Heart left ventricle (tissue), 16 donors: ENCODE results near the gene VPS37C. TPM values are rescaled to one million over a fixed set of nuclear protein-coding genes. Genes with fewer than 3 reads are reported as not detected.

ENCODE experiments used
- ATAC-seq, 4 donors: fragments of 200-7000 bp; cut with Tn5 transposase; one replicate each; pipeline ENCODE4 v1.9.1; 2020 to 2022; ENCODE audit warnings: moderate library complexity in 4 of 4, mild to moderate bottlenecking in 3 of 4, moderate number of reproducible peaks in 1 of 4
- DNase-seq, 5 donors: peaks; one replicate each; pipeline ENCODE4 v3.0.0-alpha.2; 2020
- H3K27ac ChIP-seq, 12 donors: fragments of 200-600 bp; sonication (generic) in 4 of 12; one replicate each; pipeline versions ENCODE4 v1.5.0 to v1.8.0; 2016 to 2022; ENCODE audit warnings: mild to moderate bottlenecking in 2 of 12
- H3K27me3 ChIP-seq, 9 donors: fragments of 200-600 bp; sonication (generic) in 2 of 9; one replicate each; pipeline versions ENCODE4 v1.5.1 to v1.8.0; 2016 to 2022; ENCODE audit warnings: mild to moderate bottlenecking in 3 of 9
- H3K36me3 ChIP-seq, 9 donors: fragments of 200-600 bp; sonication (generic) in 2 of 9; one replicate each; pipeline versions ENCODE4 v1.5.0 to v1.8.0; 2018 to 2022; ENCODE audit warnings: mild to moderate bottlenecking in 2 of 9
- H3K4me1 ChIP-seq, 12 donors: fragments of 200-600 bp; sonication (generic) in 4 of 12; one replicate each; pipeline versions ENCODE4 v1.5.0 to v1.8.0; 2016 to 2022; ENCODE audit warnings: mild to moderate bottlenecking in 3 of 12
- H3K4me3 ChIP-seq, 12 donors: fragments of 200-600 bp; sonication (generic) in 4 of 12; one replicate each; pipeline versions ENCODE4 v1.5.0 to v1.8.0; 2017 to 2022; ENCODE audit warnings: mild to moderate bottlenecking in 9 of 12, moderate library complexity in 4 of 12
- H3K9me3 ChIP-seq, 12 donors: fragments of 200-600 bp; sonication (generic) in 4 of 12; one replicate each; pipeline versions ENCODE4 v1.5.0 to v1.8.0; 2016 to 2022; ENCODE audit warnings: mild to moderate bottlenecking in 1 of 12
- POLR2A ChIP-seq, 2 donors: fragments of 450-650 bp; IDR thresholded peaks; one replicate each; pipeline ENCODE4 v1.6.1; 2017; ENCODE audit warnings: antibody characterized with exemption in 2 of 2, mild to moderate bottlenecking in 2 of 2, moderate library complexity in 2 of 2
- WGBS, 4 donors: extraction: QIAGEN DNeasy Blood & Tissue Kit in 2 of 4; methylation state at CpG; one replicate each; pipeline versions ENCODE4 v1.1.5 to v1.1.7; 2013 to 2018; 5-methylcytosine and 5-hydroxymethylcytosine counted together
- intact Hi-C, 10 donors: fragments of 100-400 bp; cut with DNase I; formaldehyde crosslinking; loops; one replicate each; pipeline versions ENCODE4 v1.11.1 to v1.14.2; 2022
- polyA plus RNA-seq, 2 donors: library from polyadenylated mRNA; stranded (reverse); fragments of 200-250 nt; gene quantifications; one replicate each; pipeline ENCODE4 v1.2.3, GENCODE V29; 2013
- total RNA-seq, 9 donors: library from RNA; depleted of rRNA in 2 of 9; stranded (reverse); fragments of >200 nt in 2 of 9; fragmentation: NEBNext Ultra II Directional in 3 of 9; extraction: Animal tissue kit (Norgen Biotek cat#: 25700) in 3 of 9; gene quantifications; one replicate each; pipeline versions ENCODE4 v1.1.0 to v1.2.4, GENCODE V29; 2016 to 2023
- TF ChIP-seq, protein P1 (sequence below), 12 donors: fragments of 200-600 bp; sonication (generic) in 4 of 12; IDR thresholded peaks; one replicate each; pipeline versions ENCODE4 v1.5.0 to v1.8.0; 2018 to 2022; ENCODE audit warnings: antibody characterized with exemption in 12 of 12, mild to moderate bottlenecking in 5 of 12
- donor health status: ischemic (EF 13 %, LVEDD 7.1; RV severe dilation, severe dysfunction).
- donor health status: healthy with polysubstance abuse.
- donor health status: DM: no; HTN: yes; CAD: no.
- donor health status: DM: no; HTN: no; CAD: no.
- donor health status: ischemic (EF 25% LVEDD 6.9; RV normal size, moderate dysfunction).
- donor health status: ischemic (EF 25% LVEDD 5.7; RV mildly dilated, moderate dysfunction).
- donor health status: healthy.
- donor health status: DM: yes; HTN: yes; CAD: no.
- donor health status: ischemic (EF 35%, LVEDD 5.7; RV mildly dilated, moderate dysfunction).
- donor health status: nonischemic (EF 11% LVEDD 7.7; RV severe dilation, severe dysfunction).
- donor health status: DM: yes; HTN: yes; CAD: no.
- donor health status: PGD.
- donor health status: ischemic (EF 29% LVEDD 5.4; RV normal size, mild dysfunction).
- donor health status: nonischemic (EF 23%, LVEDD 6.1; RV moderate dilation, normal function).

The VPS37C gene
- total and polyA plus RNA-seq, 11 donors: 11.0 to 29.0 (median 17.1) TPM

DNA sequence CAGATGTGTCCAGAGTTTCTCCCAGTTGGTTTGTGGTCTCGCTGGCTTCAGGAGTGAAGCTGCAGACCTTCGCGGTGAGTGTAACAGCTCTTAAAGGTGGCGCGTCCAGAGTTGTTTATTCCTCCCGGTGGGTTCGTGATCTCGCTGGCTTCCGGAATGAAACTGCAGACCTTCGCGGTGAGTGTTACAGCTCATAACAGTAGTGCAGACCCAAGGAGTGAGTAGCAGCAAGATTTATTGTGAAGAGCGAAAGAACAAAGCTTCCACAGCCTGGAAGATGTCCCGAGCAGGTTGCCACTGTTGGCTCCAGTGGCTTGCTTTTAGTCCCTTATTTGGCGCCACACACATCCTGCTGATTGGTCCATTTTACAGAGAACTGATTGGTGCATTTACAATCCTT, 40.2 kb upstream of the VPS37C start:
- Histone ChIP-seq H3K27me3 (peaks cover 0 to 15% (median 0%) of the 10 kb centered on the region in 9 donors), H3K27ac (no peak overlapping the region), H3K4me1 (peaks cover 0 to 11% (median 0%) of the 10 kb centered on the region in 12 donors), H3K4me3 (no peak overlapping the region), H3K9me3 (peaks cover 0 to 9% (median 0%) of the 10 kb centered on the region in 12 donors), H3K36me3 (no peaks in the 10 kb centered on the region)
- DNase-seq: no peak
- WGBS, 4 donors: 90 to 96% (median 93%) methylated on average over 14 of the region's 14 CpGs
- ATAC-seq: no peak
- intact Hi-C loops: no loop called here
- no peak for TF ChIP-seq POLR2A (IDR thresholded peaks at IDR 0.05)

DNA sequence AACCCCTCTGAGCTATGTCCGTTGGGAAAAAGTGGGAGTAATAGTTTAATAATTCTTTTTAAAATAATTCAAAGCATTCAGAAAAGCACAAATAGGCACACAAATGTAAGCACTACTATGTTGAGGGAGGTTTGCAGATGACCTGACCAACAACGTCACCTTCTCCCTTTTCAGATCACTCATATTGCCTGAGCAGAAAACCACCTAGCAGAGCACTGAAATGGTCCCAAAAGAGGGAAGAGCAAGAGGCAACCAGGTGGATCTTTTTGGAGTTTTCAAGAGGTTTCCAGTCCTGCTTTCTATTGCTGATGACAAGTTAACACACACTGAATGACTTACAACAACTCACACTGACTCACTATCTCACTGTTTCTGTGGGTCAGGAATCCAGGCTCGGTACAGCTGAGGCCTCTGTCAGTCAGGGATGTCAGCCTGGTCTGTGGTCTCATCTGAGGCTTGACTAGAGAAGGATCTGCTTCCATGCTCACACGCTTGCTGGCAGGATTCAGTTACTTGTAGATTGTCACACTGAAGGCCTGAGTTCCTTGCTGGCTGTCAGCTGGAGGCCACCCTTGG, 37.8 kb upstream of the VPS37C start:
- TF ChIP-seq POLR2A (IDR thresholded peaks at IDR 0.05): no peak
- TF ChIP-seq, protein P1, sequence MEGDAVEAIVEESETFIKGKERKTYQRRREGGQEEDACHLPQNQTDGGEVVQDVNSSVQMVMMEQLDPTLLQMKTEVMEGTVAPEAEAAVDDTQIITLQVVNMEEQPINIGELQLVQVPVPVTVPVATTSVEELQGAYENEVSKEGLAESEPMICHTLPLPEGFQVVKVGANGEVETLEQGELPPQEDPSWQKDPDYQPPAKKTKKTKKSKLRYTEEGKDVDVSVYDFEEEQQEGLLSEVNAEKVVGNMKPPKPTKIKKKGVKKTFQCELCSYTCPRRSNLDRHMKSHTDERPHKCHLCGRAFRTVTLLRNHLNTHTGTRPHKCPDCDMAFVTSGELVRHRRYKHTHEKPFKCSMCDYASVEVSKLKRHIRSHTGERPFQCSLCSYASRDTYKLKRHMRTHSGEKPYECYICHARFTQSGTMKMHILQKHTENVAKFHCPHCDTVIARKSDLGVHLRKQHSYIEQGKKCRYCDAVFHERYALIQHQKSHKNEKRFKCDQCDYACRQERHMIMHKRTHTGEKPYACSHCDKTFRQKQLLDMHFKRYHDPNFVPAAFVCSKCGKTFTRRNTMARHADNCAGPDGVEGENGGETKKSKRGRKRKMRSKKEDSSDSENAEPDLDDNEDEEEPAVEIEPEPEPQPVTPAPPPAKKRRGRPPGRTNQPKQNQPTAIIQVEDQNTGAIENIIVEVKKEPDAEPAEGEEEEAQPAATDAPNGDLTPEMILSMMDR (IDR thresholded peaks at IDR 0.05): no peak
- peaks cover 0 to 15% (median 0%) of the 10 kb centered on the region in 9 donors for H3K27me3 ChIP-seq
- H3K9me3 ChIP-seq: peaks cover 0 to 9% (median 0%) of the 10 kb centered on the region in 12 donors
- H3K36me3 ChIP-seq: no peaks in the 10 kb centered on the region
- no peak for DNase-seq
- ATAC-seq: no peak
- intact Hi-C loops: no loop called here
- no peak overlapping the region for H3K27ac ChIP-seq
- 81 to 86% (median 83%) methylated on average over 4 of the region's 4 CpGs for WGBS, 4 donors
- H3K4me1 ChIP-seq: peaks cover 0 to 5% (median 0%) of the 10 kb centered on the region in 12 donors
- H3K4me3 ChIP-seq: no peak overlapping the region

DNA sequence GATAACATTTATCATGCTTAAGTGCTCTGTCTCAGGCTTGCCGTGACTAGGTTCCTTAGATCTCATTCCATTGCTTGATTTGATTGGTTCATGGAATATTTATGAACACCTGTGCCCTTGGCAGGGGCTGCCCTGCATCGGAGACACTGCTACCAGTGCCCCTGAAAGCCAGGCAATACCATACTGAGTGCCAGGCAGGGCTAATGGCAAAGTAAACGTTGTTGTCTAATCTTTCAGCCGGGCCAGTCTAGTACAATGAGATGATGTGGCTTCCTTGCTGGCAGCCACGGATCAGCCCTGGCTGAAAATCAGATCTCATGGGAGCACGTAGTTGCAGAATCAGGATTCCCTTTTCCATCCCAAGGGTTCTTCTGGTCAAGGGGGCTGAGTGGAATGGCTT, 37.1 kb upstream of the VPS37C start:
- H3K4me3 ChIP-seq: no peak overlapping the region
- intact Hi-C loops: no loop called here

DNA sequence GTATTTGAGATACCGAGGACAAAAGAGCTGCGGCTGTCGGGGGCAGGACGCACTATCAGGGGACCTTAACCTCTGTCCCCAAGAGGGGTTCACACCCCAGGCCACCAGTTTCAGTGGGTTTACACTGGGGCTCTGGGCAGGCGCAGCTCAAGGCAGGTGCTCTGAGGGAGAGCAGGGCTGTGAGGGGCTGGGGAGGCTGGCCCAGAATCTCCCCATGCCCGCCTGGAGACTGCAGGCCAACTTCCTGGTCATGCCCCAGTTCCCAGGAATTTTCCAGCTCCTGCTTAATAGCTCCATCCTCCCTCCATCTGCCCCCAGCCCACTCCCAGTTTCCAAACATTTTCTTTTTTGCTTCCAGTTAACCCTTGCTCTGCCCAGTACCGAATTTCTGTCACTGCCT, 34.5 kb upstream of the VPS37C start:
- WGBS, 4 donors: 66 to 76% (median 71%) methylated on average over 7 of the region's 7 CpGs
- intact Hi-C loops: no loop called here
- no peak overlapping the region for H3K27ac ChIP-seq
- no peak for TF ChIP-seq POLR2A (IDR thresholded peaks at IDR 0.05)
- ATAC-seq (no peak), DNase-seq (no peak)
- no peaks in the 10 kb centered on the region for H3K36me3 ChIP-seq
- H3K9me3 ChIP-seq: peaks cover 0 to 9% (median 0%) of the 10 kb centered on the region in 12 donors
- no peaks in the 10 kb centered on the region for H3K4me1 ChIP-seq
- H3K4me3 ChIP-seq: no peak overlapping the region
- peaks cover 0 to 22% (median 0%) of the 10 kb centered on the region in 9 donors for H3K27me3 ChIP-seq

More for the DNA sequence above, 37.1 kb upstream of the VPS37C start:
- Histone ChIP-seq H3K4me1 (peaks cover 0 to 3% (median 0%) of the 10 kb centered on the region in 12 donors), H3K9me3 (peaks cover 0 to 9% (median 0%) of the 10 kb centered on the region in 12 donors), H3K27ac (no peak overlapping the region), H3K27me3 (peaks cover 0 to 16% (median 0%) of the 10 kb centered on the region in 9 donors), H3K36me3 (no peaks in the 10 kb centered on the region)
- WGBS, 4 donors: 53 to 72% (median 64%) methylated on average over 6 of the region's 6 CpGs
- DNase-seq (no peak), ATAC-seq (no peak)
- no peak for TF ChIP-seq POLR2A (IDR thresholded peaks at IDR 0.05)
- TF ChIP-seq, protein P1 (IDR thresholded peaks at IDR 0.05): no peak

DNA sequence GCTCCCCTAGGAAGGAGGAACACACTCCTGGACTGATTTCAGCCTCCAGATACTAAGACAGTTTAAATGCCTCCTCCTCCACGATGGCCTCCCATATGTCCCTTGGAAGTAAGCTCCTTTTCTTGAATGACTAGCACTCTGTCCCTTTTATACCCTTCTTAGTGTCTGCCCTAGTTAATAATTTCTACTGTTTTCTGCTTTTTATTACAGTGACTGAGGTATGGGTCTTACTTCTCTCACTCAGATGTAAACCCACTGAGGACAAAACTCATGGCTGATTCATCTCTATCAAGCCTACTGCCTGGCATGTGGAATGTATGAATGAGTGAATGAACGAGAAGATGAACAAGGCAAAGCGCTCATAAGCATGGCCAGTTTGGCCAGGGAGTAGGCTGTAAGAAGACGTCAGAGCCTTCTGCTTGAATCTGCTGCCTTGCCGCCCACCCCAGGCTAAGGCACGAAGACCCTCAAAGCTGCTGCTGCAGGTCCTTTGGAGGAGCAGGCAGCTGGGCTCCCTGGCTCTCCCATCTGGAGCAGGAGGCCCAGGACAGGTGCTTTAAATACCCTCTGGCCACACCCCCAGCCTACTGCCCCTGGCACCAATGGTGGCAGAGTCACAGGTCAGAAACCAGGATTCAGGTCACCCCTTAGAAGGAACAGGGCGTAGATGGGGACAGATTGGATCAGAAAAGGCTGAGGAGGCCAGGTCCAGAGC, 33.9 kb upstream of the VPS37C start:
- DNase-seq (no peak), ATAC-seq (no peak)
- Histone ChIP-seq H3K4me1 (no peaks in the 10 kb centered on the region), H3K9me3 (peaks cover 0 to 9% (median 0%) of the 10 kb centered on the region in 12 donors), H3K27me3 (peaks cover 0 to 22% (median 0%) of the 10 kb centered on the region in 9 donors), H3K27ac (no peak overlapping the region), H3K4me3 (no peak overlapping the region), H3K36me3 (no peaks in the 10 kb centered on the region)
- intact Hi-C loops: no loop called here
- TF ChIP-seq POLR2A (IDR thresholded peaks at IDR 0.05): no peak
- TF ChIP-seq, protein P1 (IDR thresholded peaks at IDR 0.05): no peak
- 79 to 85% (median 82%) methylated on average over 7 of the region's 7 CpGs for WGBS, 4 donors
